HepG2 (cell line): ENCODE data around the gene SLBP.

Experiments
- CTCF ChIP-seq: sonication (generic); formaldehyde crosslinking; IDR thresholded peaks from 2 replicates; pipeline ENCODE4 v1.5.0; 2020; ENCODE audit warnings: mild to moderate bottlenecking, missing genetic modification reagents, moderate library complexity
- HMGXB4 ChIP-seq, 2 experiments: sonication (generic) in 1 of 2; formaldehyde crosslinking in 1 of 2; IDR thresholded peaks; 2 replicates each; pipeline versions ENCODE4 v1.4.0 to v1.6.1; 2018 to 2020; ENCODE audit warnings: missing genetic modification reagents in 2 of 2, borderline replicate concordance in 1 of 2, low read depth in 1 of 2, mild to moderate bottlenecking in 1 of 2, missing biosample characterization in 1 of 2
- IKZF5 ChIP-seq: IDR thresholded peaks from 2 replicates; pipeline ENCODE4 v1.6.1; 2018; ENCODE audit warnings: missing genetic modification reagents, mild to moderate bottlenecking, missing compliant biosample characterization
- TARDBP ChIP-seq: sonication (generic); formaldehyde crosslinking; IDR thresholded peaks from 2 replicates; pipeline ENCODE4 v1.8.0; 2022; ENCODE audit warnings: mild to moderate bottlenecking, missing genetic modification reagents
- ZBTB33 ChIP-seq: sonication (generic); formaldehyde crosslinking; IDR thresholded peaks from 2 replicates; pipeline ENCODE4 v1.4.0; 2020; ENCODE audit warnings: missing genetic modification reagents
- ZNF530 ChIP-seq: sonication (generic); formaldehyde crosslinking; IDR thresholded peaks from 2 replicates; pipeline ENCODE4 v1.5.0; 2020; ENCODE audit warnings: low read depth, mild to moderate bottlenecking, missing genetic modification reagents
- ZNF768 ChIP-seq: sonication (generic); formaldehyde crosslinking; IDR thresholded peaks from 2 replicates; pipeline ENCODE4 v1.4.0; 2020; ENCODE audit warnings: missing genetic modification reagents

GRCh38 chr4:1708581-1708980 lies 3.5 kb downstream of the SLBP start:
- TF ChIP-seq TARDBP (CRISPR knock-in tag): no peak
- TF ChIP-seq HMGXB4 (CRISPR knock-in tag; IDR thresholded peaks at IDR 0.05; ENCODE audit: borderline replicate concordance in 1 of 2, low read depth in 1 of 2): no peak
- no peak for TF ChIP-seq ZNF530 (CRISPR knock-in tag)
- TF ChIP-seq CTCF: no peak
- no peak for TF ChIP-seq ZNF768
- TF ChIP-seq IKZF5 (CRISPR knock-in tag): no peak
- no peak for TF ChIP-seq ZBTB33 (CRISPR knock-in tag)
